Measurements from ENCODE around the gene PXK.

- TF ChIP-seq CTCF (IDR thresholded peaks at IDR 0.05) = no peak
- TF ChIP-seq POLR2A (IDR thresholded peaks at IDR 0.05) = no peak
Observed at GRCh38 chr3:58429657-58430056, 97.0 kb downstream of the PXK start.
